WI38 (cell line): ENCODE data around the gene BPIFB1.

Experiments used
- H3K4me3 ChIP-seq: 2 replicates; pipeline ENCODE4 v1.5.1; 2011; ENCODE audit warnings: low read depth, mild to moderate bottlenecking, control low read depth, low read length
- TF ChIP-seq, protein P1 (sequence below): IDR thresholded peaks from 2 replicates; pipeline ENCODE4 v1.5.1; 2012; ENCODE audit warnings: low read depth, mild to moderate bottlenecking, control low read depth, low read length

The BPIFB1 gene

DNA sequence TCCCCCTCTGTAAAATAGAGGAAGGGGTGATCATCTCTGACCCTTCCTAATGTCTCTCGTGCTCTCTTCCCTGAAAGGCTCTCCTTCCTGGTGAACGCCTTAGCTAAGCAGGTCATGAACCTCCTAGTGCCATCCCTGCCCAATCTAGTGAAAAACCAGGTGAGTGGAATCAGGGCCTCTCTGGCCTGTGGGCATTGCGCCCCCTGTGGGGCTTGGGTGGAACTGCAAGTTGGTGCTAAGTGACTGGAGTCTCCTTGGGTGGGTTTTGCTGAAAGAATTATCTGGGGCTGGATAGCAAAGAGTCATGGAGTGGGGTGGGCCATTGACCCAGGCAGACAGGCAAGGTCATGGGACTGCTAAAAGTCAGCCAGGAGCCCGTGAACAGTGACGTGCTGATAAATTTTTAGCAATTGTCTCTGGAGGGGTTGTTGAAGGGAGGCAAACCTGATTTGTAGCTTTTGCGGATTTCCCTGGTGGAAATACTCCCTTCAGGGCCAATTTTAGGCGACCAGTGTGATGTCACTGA, 8.9 kb downstream of the BPIFB1 start:
- TF ChIP-seq, protein P1, sequence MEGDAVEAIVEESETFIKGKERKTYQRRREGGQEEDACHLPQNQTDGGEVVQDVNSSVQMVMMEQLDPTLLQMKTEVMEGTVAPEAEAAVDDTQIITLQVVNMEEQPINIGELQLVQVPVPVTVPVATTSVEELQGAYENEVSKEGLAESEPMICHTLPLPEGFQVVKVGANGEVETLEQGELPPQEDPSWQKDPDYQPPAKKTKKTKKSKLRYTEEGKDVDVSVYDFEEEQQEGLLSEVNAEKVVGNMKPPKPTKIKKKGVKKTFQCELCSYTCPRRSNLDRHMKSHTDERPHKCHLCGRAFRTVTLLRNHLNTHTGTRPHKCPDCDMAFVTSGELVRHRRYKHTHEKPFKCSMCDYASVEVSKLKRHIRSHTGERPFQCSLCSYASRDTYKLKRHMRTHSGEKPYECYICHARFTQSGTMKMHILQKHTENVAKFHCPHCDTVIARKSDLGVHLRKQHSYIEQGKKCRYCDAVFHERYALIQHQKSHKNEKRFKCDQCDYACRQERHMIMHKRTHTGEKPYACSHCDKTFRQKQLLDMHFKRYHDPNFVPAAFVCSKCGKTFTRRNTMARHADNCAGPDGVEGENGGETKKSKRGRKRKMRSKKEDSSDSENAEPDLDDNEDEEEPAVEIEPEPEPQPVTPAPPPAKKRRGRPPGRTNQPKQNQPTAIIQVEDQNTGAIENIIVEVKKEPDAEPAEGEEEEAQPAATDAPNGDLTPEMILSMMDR = peak; percentile 96
- no peak overlapping the region for H3K4me3 ChIP-seq

DNA sequence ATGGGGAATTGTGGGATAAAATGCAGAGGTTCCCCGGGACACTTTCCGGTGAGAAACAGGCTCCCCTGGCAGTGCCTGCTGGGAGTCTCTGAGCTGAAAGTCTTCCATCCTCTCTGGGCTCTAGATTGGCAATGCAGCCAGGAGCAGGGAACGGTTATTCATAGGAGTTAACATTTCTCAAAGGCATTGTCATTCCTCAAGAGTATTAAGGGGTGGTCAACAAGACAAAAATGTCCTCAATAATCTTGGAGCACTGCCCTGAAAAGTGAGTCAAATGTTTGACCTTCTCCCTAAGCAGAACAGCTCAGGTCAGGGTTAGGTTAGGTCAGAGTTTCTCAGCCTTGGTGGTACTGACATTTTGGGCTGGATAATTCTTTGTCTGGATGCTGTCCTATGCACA, 13.2 kb downstream of the BPIFB1 start:
- H3K4me3 ChIP-seq = no peak overlapping the region
- TF ChIP-seq, protein P1 = no peak

GRCh38 chr20:33298391-33298790, 15.4 kb downstream of the BPIFB1 start:
- TF ChIP-seq, protein P1 = no peak
- H3K4me3 ChIP-seq = no peak overlapping the region

GRCh38 chr20:33299111-33299603, 16.1 kb downstream of the BPIFB1 start:
- TF ChIP-seq, protein P1 = peak; percentile 95
- H3K4me3 ChIP-seq = no peak overlapping the region

DNA sequence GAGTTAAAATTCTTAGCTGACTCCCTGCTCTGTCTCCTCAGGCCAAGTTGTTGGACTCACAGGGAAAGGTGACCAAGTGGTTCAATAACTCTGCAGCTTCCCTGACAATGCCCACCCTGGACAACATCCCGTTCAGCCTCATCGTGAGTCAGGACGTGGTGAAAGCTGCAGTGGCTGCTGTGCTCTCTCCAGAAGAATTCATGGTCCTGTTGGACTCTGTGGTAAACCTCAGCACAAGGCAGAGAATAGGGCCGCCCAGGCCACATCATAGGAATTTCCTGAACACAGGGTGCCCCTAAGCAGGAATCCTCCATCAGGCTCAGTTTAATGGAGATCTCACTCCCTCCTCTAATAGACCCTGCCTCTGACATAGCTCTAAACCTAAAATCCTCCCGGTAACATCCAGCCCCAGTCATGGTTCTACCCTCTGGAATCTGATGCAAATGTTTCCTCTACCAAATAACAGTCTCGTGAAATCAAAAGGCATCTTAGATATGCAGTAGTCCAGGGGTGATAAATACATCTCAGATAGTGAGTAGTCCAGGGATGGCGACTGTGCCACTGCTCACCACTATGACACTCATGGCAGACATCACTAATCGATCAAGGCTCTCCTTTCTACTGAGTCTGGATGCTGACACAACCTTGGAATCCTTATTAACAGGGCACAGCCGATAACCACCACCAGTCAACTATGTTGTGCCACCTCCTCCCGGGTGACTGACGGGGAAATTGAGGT, 18.3 kb downstream of the BPIFB1 start:
- TF ChIP-seq, protein P1 = no peak
- H3K4me3 ChIP-seq = no peak overlapping the region

- TF ChIP-seq, protein P1 = no peak
- H3K4me3 ChIP-seq = no peak overlapping the region
These were observed 20.6 kb downstream of the BPIFB1 start for GRCh38 chr20:33303595-33303994.

GRCh38 chr20:33304046-33304445, 21.0 kb downstream of the BPIFB1 start:
- TF ChIP-seq, protein P1 = no peak

More at GRCh38 chr20:33304046-33304445, 21.0 kb downstream of the BPIFB1 start:
- H3K4me3 ChIP-seq = no peak overlapping the region
